B cell (primary cell): ENCODE results near the gene NUDCD3. TPM values are rescaled to one million over a fixed set of nuclear protein-coding genes. Genes with fewer than 3 reads are reported as not detected.

ENCODE experiments used
- ATAC-seq: fragments of 200-7000 bp; cut with Tn5 transposase; one replicate; pipeline ENCODE4 v1.10.0; 2021; ENCODE audit warnings: low read depth, mild to moderate bottlenecking, moderate number of reproducible peaks, moderate library complexity
- CTCF ChIA-PET: fragments of 350-600 bp; sonication (Branson Sonifier 250); formaldehyde crosslinking; loops from one replicate; lab custom pipeline; 2021; ENCODE audit warnings: antibody characterized with exemption, inconsistent platforms; lab: Charles Lee
- POLR2A ChIA-PET: fragments of 350-600 bp; sonication (Branson Sonifier 250); formaldehyde crosslinking; loops from one replicate; lab custom pipeline; 2021; ENCODE audit warnings: antibody characterized with exemption; lab: Charles Lee
- DNase-seq: peaks from one replicate; pipeline ENCODE4 v3.0.0; 2013
- H2AFZ ChIP-seq: 2 replicates; pipeline ENCODE4 v1.6.1; 2012; ENCODE audit warnings: mild to moderate bottlenecking, low read depth, low read length; ENCODE audit not compliant: insufficient read depth, poor library complexity, severe bottlenecking
- H3K27ac ChIP-seq, 2 donors: 1 replicate in 1 of 2; 2 replicates in 1 of 2; pipeline ENCODE4 v1.5.1; 2012 to 2013; ENCODE audit warnings: low read length in 2 of 2, mild to moderate bottlenecking in 2 of 2, moderate library complexity in 1 of 2
- H3K27me3 ChIP-seq, 4 experiments: fragments of 200-600 bp in 1 of 4; sonication (generic) in 1 of 4; replicated peaks in 1 of 4; 1 replicate in 2 of 4; 2 replicates in 2 of 4; pipeline versions ENCODE4 v1.6.1 to v1.7.0; 2013 to 2016; ENCODE audit warnings: low read length in 3 of 4, mild to moderate bottlenecking in 2 of 4, mixed read lengths in 1 of 4, moderate library complexity in 1 of 4; ENCODE audit not compliant: insufficient read depth in 4 of 4, control insufficient read depth in 3 of 4; ENCODE audit errors: control extremely low read depth in 1 of 4
- H3K36me3 ChIP-seq, 2 experiments: replicated peaks in 1 of 2; 1 replicate in 1 of 2; 2 replicates in 1 of 2; pipeline versions ENCODE4 v1.6.1 to v1.7.1; 2013; ENCODE audit warnings: low read length in 1 of 2; ENCODE audit not compliant: insufficient read depth in 2 of 2, control insufficient read depth in 1 of 2; ENCODE audit errors: control extremely low read depth in 1 of 2, extremely low read depth in 1 of 2
- H3K4me1 ChIP-seq, 2 donors: fragments of 200-600 bp in 1 of 2; sonication (generic) in 1 of 2; 1 replicate in 1 of 2; 2 replicates in 1 of 2; pipeline versions ENCODE4 v1.5.1 to v1.6.1; 2013 to 2017; ENCODE audit warnings: low read length in 2 of 2; ENCODE audit not compliant: control insufficient read depth in 2 of 2, insufficient read depth in 2 of 2
- H3K4me2 ChIP-seq: replicated peaks from 2 replicates; pipeline ENCODE3; 2012; ENCODE audit warnings: mild to moderate bottlenecking, low read depth, low read length; ENCODE audit not compliant: poor library complexity, severe bottlenecking
- H3K4me3 ChIP-seq, 5 experiments: fragments of 200-600 bp in 1 of 5; sonication (generic) in 1 of 5; 1 replicate in 3 of 5; 2 replicates in 2 of 5; pipeline versions ENCODE4 v1.5.1 to v1.7.0; 2011 to 2016; ENCODE audit warnings: low read length in 4 of 5, mild to moderate bottlenecking in 4 of 5, low read depth in 2 of 5, control low read depth in 1 of 5, moderate library complexity in 1 of 5; ENCODE audit not compliant: insufficient read depth in 1 of 5; ENCODE audit errors: control extremely low read depth in 1 of 5, extremely low read depth in 1 of 5
- H3K79me2 ChIP-seq: fragments of 200-600 bp; sonication (generic); one replicate; pipeline ENCODE4 v1.6.0; 2016; ENCODE audit warnings: low read length; ENCODE audit not compliant: control insufficient read depth, insufficient read depth
- H3K9ac ChIP-seq: fragments of 200-600 bp; sonication (generic); 2 replicates; pipeline ENCODE4 v1.6.1; 2017; ENCODE audit warnings: mild to moderate bottlenecking, low read length, moderate library complexity
- H3K9me3 ChIP-seq, 3 donors: one replicate each; pipeline versions ENCODE4 v1.6.1 to v1.7.1; 2013; ENCODE audit warnings: low read length in 2 of 3; ENCODE audit not compliant: control insufficient read depth in 2 of 3, insufficient read depth in 1 of 3; ENCODE audit errors: control extremely low read depth in 1 of 3
- H4K20me1 ChIP-seq: 2 replicates; pipeline ENCODE4 v1.6.0; 2012; ENCODE audit warnings: mild to moderate bottlenecking, low read length; ENCODE audit not compliant: insufficient read depth, control insufficient read depth, poor library complexity, severe bottlenecking
- H3K27ac Mint-ChIP-seq: one replicate; pipeline ENCODE4 v1.8.0; 2021; ENCODE audit warnings: mixed read lengths
- H3K27me3 Mint-ChIP-seq: one replicate; pipeline ENCODE4 v1.8.0; 2021; ENCODE audit warnings: mixed read lengths
- H3K4me1 Mint-ChIP-seq: one replicate; pipeline ENCODE4 v1.8.0; 2021; ENCODE audit warnings: mixed read lengths
- H3K4me3 Mint-ChIP-seq: one replicate; pipeline ENCODE4 v1.8.0; 2021; ENCODE audit warnings: mixed read lengths
- H3K9me3 Mint-ChIP-seq: one replicate; pipeline ENCODE4 v1.8.0; 2022; ENCODE audit warnings: mixed read lengths; ENCODE audit not compliant: insufficient read depth
- CTCF ChIP-seq: fragments of 200-600 bp; IDR thresholded peaks from one replicate; pipeline ENCODE4 v1.8.0; 2022; ENCODE audit warnings: antibody characterized with exemption, mild to moderate bottlenecking
- EZH2 ChIP-seq: IDR thresholded peaks from 2 replicates; pipeline ENCODE4 v1.6.1; 2012; ENCODE audit warnings: borderline replicate concordance, low read depth, mild to moderate bottlenecking, moderate library complexity, low read length; ENCODE audit not compliant: insufficient read depth, poor library complexity, severe bottlenecking
- WGBS: methylation state at CpG from one replicate; pipeline ENCODE4 v1.1.5; 2013; ENCODE audit warnings: missing lambda C conversion rate; ENCODE audit not compliant: insufficient coverage; 5-methylcytosine and 5-hydroxymethylcytosine counted together
- intact Hi-C: fragments of 100-400 bp; cut with micrococcal nuclease; formaldehyde crosslinking; loops from one replicate; pipeline ENCODE4 v1.10.0; 2022
- polyA plus RNA-seq: library from polyadenylated mRNA; depleted of rRNA; stranded (reverse); fragments of >200 nt; gene quantifications from 2 replicates; pipeline ENCODE4 v1.2.3, GENCODE V29; 2012
- total RNA-seq, 2 donors: library from RNA; stranded (reverse); fragments of 120-200 nt in 1 of 2; gene quantifications; 1 replicate in 1 of 2; 2 replicates in 1 of 2; pipeline versions ENCODE4 v1.2.3 to v1.2.4, GENCODE V29; 2013 to 2022

NUDCD3 gene
- total and polyA plus RNA-seq, 2 donors (not counting 1 experiment from before 2014, with no cell fraction given) = 29.8 to 101 TPM

GRCh38 chr7:44395067-44395466 lies 95.4 kb downstream of the NUDCD3 start:
- CTCF ChIA-PET = no interaction called here
- no CpG with 5 or more reads among the region's 4 CpGs for WGBS
- H3K4me1 Mint-ChIP-seq = peaks cover 4% of the 10 kb centered on the region
- Histone ChIP-seq H3K27ac (no peak overlapping the region), H4K20me1 (peaks cover 23% of the 10 kb centered on the region), H3K79me2 (no peaks in the 10 kb centered on the region), H3K4me1 (no peaks in the 10 kb centered on the region), H3K27me3 (no peaks in the 10 kb centered on the region), H3K9me3 (no peaks in the 10 kb centered on the region), H3K36me3 (peaks cover 1 to 58% of the 10 kb centered on the region in 2 experiments), H3K4me2 (no peak overlapping the region), H3K9ac (no peak overlapping the region), H2AFZ (no peak overlapping the region), H3K4me3 (no peak overlapping the region)
- no peaks in the 10 kb centered on the region for H3K27me3 Mint-ChIP-seq
- POLR2A ChIA-PET = no interaction called here
- ATAC-seq (no peak), DNase-seq (no peak)
- no peaks in the 10 kb centered on the region for H3K9me3 Mint-ChIP-seq
- no peak overlapping the region for H3K4me3 Mint-ChIP-seq
- H3K27ac Mint-ChIP-seq = no peak overlapping the region
- intact Hi-C loops = no loop called here
- TF ChIP-seq EZH2 (no peak), CTCF (no peak)

- CTCF ChIA-PET = no interaction called here
Measured at GRCh38 chr7:44394636-44395035, 95.8 kb downstream of the NUDCD3 start.

More at GRCh38 chr7:44394636-44395035, 95.8 kb downstream of the NUDCD3 start:
- Histone ChIP-seq H3K27me3 (no peaks in the 10 kb centered on the region), H3K36me3 (peaks cover 1 to 58% of the 10 kb centered on the region in 2 experiments), H2AFZ (no peak overlapping the region), H3K27ac (no peak overlapping the region), H3K4me2 (no peak overlapping the region), H3K9ac (no peak overlapping the region), H4K20me1 (peaks cover 19% of the 10 kb centered on the region), H3K4me3 (no peak overlapping the region), H3K79me2 (no peaks in the 10 kb centered on the region), H3K9me3 (no peaks in the 10 kb centered on the region), H3K4me1 (no peaks in the 10 kb centered on the region)
- ATAC-seq = no peak
- Mint-ChIP-seq H3K4me3 (no peak overlapping the region), H3K4me1 (peaks cover 4% of the 10 kb centered on the region), H3K27ac (no peak overlapping the region), H3K9me3 (no peaks in the 10 kb centered on the region), H3K27me3 (no peaks in the 10 kb centered on the region)
- intact Hi-C loops = no loop called here
- DNase-seq = no peak
- TF ChIP-seq EZH2 (no peak), CTCF (no peak)
- 100% methylated on average over 2 of the region's 2 CpGs for WGBS
- POLR2A ChIA-PET = no interaction called here
